ENCODE measurements around the gene RALGAPA2.

Gene RALGAPA2

DNA sequence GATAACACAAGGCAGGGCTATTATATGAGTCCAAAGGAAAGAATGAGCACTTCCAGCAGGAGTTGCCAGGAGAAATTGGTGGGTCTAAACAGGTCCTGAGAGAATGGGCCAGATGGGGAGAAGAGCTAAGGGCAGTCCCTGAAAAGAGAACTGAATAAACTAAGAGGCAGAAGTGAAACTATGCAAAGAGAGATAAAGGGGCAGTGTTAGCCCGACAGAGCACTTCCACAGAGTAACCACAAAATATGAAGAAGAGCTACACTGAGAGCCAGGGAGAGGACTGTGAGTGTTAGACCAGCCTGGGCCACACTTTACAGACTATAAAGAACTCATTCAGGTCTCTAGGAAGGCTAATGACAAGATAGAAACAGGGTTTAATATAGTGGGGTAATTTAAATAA lies 43.8 kb downstream of the RALGAPA2 start:
- Histone ChIP-seq H3K36me3 (ENCODE audit: control insufficient read depth, insufficient read depth, low read length) (no peaks in the 10 kb centered on the region), H3K4me3 (ENCODE audit: low read length) (no peak overlapping the region), H3K9ac (ENCODE audit: low read length) (no peak overlapping the region), H3K4me1 (ENCODE audit: control insufficient read depth, insufficient read depth, low read length) (peaks cover 12% of the 10 kb centered on the region), H3K27me3 (ENCODE audit: control insufficient read depth, insufficient read depth, low read length) (no peaks in the 10 kb centered on the region), H3K9me3 (ENCODE audit: control insufficient read depth, low read length) (no peaks in the 10 kb centered on the region)

DNA sequence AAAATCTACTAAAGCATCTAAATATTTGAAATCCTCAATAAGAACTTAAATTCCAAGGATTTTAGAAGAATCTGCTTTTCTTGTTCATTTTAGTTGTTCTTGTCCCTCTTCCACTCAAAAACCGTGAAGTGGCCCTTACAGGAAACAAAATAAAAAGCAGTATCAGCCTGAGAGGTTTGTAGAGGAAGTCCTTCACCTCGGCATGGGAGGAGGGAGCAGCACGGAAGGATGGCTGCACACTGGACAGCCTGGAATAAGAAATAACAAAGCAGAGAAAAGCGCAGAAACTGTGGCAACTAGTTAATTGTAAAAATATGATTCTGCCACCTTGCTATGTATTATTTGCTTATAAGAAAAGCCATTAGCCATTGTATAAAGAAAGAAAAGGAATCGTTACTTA lies 46.1 kb downstream of the RALGAPA2 start:
- H3K27me3 ChIP-seq (ENCODE audit: control insufficient read depth, insufficient read depth, low read length) = no peaks in the 10 kb centered on the region
- H3K9ac ChIP-seq (ENCODE audit: low read length) = no peak overlapping the region
- H3K36me3 ChIP-seq (ENCODE audit: control insufficient read depth, insufficient read depth, low read length) = no peaks in the 10 kb centered on the region
- H3K9me3 ChIP-seq (ENCODE audit: control insufficient read depth, low read length) = no peaks in the 10 kb centered on the region
- H3K4me1 ChIP-seq (ENCODE audit: control insufficient read depth, insufficient read depth, low read length) = peaks cover 12% of the 10 kb centered on the region
- H3K4me3 ChIP-seq (ENCODE audit: low read length) = no peak overlapping the region

DNA sequence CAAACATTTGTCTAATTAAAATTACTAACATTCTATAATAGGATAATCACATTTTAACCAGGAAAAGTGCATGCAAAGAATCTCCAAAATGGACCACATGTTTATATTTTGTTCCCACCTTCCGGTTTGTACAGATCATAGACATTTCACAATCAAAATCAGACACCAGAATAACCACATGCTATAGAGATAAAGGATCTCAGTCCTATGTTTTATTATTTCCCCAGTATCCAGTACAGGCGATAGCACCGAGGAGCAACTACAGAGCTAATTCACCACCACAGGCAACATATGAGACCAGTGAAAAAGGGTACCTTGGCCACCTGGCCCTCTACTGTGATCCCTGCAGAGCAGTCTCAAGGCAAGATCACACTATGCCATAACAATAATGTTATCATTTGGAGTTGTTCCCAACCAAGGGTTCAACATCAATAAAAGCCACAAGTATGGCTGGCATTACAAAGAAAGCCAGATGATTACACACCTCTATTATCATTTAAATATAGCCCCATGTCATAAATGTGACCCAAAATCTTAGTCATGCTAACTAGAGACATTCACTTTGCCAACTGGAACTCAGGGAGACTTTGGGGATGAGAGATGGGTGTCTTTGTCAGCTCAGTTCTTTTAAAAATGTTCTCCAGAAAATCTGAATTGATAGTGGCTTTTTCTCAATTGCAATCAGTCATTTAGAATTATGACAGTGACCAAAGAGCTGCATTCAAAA lies 46.7 kb downstream of the RALGAPA2 start:
- Histone ChIP-seq H3K4me3 (ENCODE audit: low read length) (no peak overlapping the region), H3K9me3 (ENCODE audit: control insufficient read depth, low read length) (no peaks in the 10 kb centered on the region)

DNA sequence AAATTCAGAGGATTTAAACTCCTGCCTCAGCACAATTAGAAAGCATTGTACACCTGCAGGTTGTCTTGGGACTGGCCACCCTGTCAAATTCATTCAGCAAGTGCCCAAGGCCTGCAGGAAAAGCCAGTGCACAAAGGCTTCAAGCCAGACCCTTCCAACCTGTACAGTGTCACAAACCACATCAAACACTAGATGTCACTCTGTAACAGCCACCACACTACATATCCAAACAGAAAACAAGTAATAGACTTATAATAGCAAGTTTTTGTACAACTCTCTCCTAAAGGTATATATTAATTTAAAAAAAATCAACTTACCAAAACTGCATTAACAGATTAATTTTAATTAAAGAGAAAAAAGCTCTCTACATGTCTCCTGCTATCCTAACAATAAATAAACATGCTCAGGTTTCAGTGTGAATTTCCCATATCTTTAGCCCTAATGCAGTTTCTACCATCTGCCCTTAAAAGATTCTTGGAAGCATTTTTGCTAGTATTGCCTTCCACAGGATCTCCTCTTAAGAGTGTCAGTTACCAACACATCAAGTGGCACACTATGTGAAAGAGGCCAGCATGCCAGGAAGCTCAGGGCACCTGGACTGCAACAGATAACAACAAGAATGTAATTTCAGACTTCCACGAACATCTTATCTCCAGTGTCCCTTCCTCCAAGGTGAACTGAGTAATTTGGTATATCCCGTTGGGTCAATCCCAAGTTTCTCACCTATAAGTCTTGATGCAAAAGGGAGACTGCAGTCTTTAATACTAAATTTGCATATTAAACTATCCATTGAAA lies 47.5 kb downstream of the RALGAPA2 start:
- Histone ChIP-seq H3K4me1 (ENCODE audit: control insufficient read depth, insufficient read depth, low read length) (peaks cover 12% of the 10 kb centered on the region), H3K27me3 (ENCODE audit: control insufficient read depth, insufficient read depth, low read length) (no peaks in the 10 kb centered on the region), H3K9me3 (ENCODE audit: control insufficient read depth, low read length) (no peaks in the 10 kb centered on the region)

More for the DNA sequence above, 46.7 kb downstream of the RALGAPA2 start:
- Histone ChIP-seq H3K4me1 (ENCODE audit: control insufficient read depth, insufficient read depth, low read length) (peaks cover 12% of the 10 kb centered on the region), H3K36me3 (ENCODE audit: control insufficient read depth, insufficient read depth, low read length) (no peaks in the 10 kb centered on the region), H3K9ac (ENCODE audit: low read length) (no peak overlapping the region), H3K27me3 (ENCODE audit: control insufficient read depth, insufficient read depth, low read length) (no peaks in the 10 kb centered on the region)

DNA sequence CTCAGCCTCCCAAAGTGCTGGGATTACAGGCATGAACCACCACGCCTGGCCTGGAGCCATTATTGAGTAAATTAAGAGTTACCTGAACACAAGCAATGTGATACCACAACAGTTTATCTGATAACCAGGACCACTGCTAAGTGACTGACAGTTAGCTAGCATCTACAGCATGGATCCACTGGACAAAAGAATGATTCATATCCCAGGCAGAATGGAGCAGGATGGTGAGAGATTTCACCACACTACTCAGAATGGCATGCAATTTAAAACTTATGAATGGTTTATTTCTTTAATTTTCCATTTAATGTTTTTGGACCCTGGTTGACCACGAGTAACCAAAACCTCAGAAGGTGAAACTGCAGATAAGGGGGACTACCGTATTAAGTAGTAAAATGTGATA lies 48.6 kb downstream of the RALGAPA2 start:
- H3K36me3 ChIP-seq (ENCODE audit: control insufficient read depth, insufficient read depth, low read length) = no peaks in the 10 kb centered on the region
- no peak overlapping the region for H3K9ac ChIP-seq (ENCODE audit: low read length)
- no peaks in the 10 kb centered on the region for H3K27me3 ChIP-seq (ENCODE audit: control insufficient read depth, insufficient read depth, low read length)
- no peak overlapping the region for H3K4me3 ChIP-seq (ENCODE audit: low read length)
- H3K4me1 ChIP-seq (ENCODE audit: control insufficient read depth, insufficient read depth, low read length) = peaks cover 12% of the 10 kb centered on the region
- no peaks in the 10 kb centered on the region for H3K9me3 ChIP-seq (ENCODE audit: control insufficient read depth, low read length)

More for the DNA sequence above, 47.5 kb downstream of the RALGAPA2 start:
- Histone ChIP-seq H3K36me3 (ENCODE audit: control insufficient read depth, insufficient read depth, low read length) (no peaks in the 10 kb centered on the region), H3K9ac (ENCODE audit: low read length) (no peak overlapping the region), H3K4me3 (ENCODE audit: low read length) (no peak overlapping the region)

DNA sequence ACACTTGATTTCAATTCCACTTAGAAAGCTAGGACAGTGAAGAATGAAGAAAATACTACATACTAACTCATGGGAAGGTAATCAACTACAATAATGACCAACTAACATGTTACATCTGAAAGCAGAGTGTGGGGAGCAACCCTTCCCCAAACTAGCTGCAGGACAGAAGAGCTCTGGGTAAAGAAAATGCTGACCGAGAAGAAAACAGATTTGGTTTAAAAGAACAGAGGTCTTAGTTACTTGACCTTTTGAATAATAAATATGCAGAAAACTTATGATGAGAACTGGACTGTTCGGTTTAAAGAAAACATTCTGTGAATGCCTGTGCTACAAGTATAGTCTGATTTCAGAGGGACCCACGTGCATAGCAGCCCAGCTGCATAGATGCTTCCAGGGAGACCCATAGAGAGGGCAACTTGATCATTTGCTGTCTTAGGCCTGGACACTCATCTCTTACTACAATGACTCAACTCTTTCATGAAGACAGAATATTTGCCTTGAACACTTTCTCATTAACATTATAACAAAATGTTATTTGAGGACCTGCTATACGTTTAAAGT lies 53.5 kb downstream of the RALGAPA2 start:
- no peaks in the 10 kb centered on the region for H3K27me3 ChIP-seq (ENCODE audit: control insufficient read depth, insufficient read depth, low read length)
- H3K9ac ChIP-seq (ENCODE audit: low read length) = no peak overlapping the region
- H3K4me3 ChIP-seq (ENCODE audit: low read length) = no peak overlapping the region
- no peaks in the 10 kb centered on the region for H3K36me3 ChIP-seq (ENCODE audit: control insufficient read depth, insufficient read depth, low read length)
- H3K4me1 ChIP-seq (ENCODE audit: control insufficient read depth, insufficient read depth, low read length) = no peaks in the 10 kb centered on the region
- H3K9me3 ChIP-seq (ENCODE audit: control insufficient read depth, low read length) = no peaks in the 10 kb centered on the region

DNA sequence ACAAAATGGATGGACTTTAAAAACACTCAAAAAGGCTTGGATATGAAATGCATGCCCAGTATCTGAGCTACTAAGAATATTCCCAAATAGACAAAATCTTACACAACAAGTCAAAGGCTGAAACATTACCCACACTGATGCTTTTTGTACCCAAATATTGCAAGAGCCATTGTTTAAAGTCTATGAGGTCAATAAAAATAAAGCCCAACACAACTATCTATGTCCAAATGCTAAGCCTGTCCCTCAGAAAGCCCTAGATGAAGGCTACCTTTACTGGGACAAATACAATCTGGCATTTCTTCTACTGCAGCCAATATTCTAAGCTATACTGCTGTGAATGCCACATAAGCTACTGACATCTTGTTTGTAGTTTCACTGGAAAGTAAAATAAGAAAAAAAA lies 54.3 kb downstream of the RALGAPA2 start:
- Histone ChIP-seq H3K9ac (ENCODE audit: low read length) (no peak overlapping the region), H3K4me1 (ENCODE audit: control insufficient read depth, insufficient read depth, low read length) (no peaks in the 10 kb centered on the region), H3K36me3 (ENCODE audit: control insufficient read depth, insufficient read depth, low read length) (no peaks in the 10 kb centered on the region), H3K27me3 (ENCODE audit: control insufficient read depth, insufficient read depth, low read length) (no peaks in the 10 kb centered on the region), H3K9me3 (ENCODE audit: control insufficient read depth, low read length) (no peaks in the 10 kb centered on the region), H3K4me3 (ENCODE audit: low read length) (no peak overlapping the region)

DNA sequence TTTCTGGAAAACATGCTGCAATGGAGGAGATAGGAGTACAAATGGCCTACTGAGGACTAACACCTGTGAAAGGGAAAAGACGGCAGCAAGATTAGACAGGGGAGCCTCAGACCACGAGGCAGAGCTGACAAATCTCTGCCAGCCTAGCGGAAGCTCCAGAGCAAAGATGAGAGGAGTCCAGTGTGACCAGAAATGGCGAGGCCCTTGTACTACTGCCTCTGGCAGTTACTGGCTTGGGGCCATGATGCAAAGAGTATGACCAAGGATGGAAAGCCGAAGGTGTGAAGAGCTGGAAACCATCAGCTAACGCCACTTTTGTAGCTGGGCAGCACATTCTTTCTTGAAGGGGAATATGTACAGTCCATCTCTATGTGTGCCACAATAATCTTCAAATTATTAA lies 55.4 kb downstream of the RALGAPA2 start:
- no peaks in the 10 kb centered on the region for H3K27me3 ChIP-seq (ENCODE audit: control insufficient read depth, insufficient read depth, low read length)
- H3K4me3 ChIP-seq (ENCODE audit: low read length) = no peak overlapping the region
- H3K9ac ChIP-seq (ENCODE audit: low read length) = no peak overlapping the region
- H3K36me3 ChIP-seq (ENCODE audit: control insufficient read depth, insufficient read depth, low read length) = no peaks in the 10 kb centered on the region
- no peaks in the 10 kb centered on the region for H3K4me1 ChIP-seq (ENCODE audit: control insufficient read depth, insufficient read depth, low read length)
- H3K9me3 ChIP-seq (ENCODE audit: control insufficient read depth, low read length) = no peaks in the 10 kb centered on the region

DNA sequence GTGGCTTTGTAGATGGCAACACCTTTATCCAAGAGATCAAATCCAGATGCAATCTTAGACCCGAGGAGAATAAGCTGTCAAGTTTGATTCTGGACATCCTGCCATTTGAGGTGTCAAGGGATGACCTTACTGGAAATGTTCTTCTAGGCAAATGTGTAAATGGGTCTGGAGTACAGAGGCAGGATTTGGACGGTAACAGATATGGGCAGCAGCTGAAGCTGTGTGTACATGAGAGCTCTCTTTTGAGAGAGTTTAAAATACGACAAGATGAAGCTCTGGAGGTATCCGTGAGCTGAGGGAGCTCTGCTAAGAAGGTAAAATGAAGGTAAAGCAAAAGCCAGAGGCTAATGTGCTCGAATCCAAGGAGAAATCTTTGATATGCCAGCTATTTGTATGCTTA lies 56.6 kb downstream of the RALGAPA2 start:
- Histone ChIP-seq H3K9ac (ENCODE audit: low read length) (no peak overlapping the region), H3K4me1 (ENCODE audit: control insufficient read depth, insufficient read depth, low read length) (no peaks in the 10 kb centered on the region), H3K9me3 (ENCODE audit: control insufficient read depth, low read length) (no peaks in the 10 kb centered on the region), H3K27me3 (ENCODE audit: control insufficient read depth, insufficient read depth, low read length) (no peaks in the 10 kb centered on the region), H3K36me3 (ENCODE audit: control insufficient read depth, insufficient read depth, low read length) (no peaks in the 10 kb centered on the region), H3K4me3 (ENCODE audit: low read length) (no peak overlapping the region)

DNA sequence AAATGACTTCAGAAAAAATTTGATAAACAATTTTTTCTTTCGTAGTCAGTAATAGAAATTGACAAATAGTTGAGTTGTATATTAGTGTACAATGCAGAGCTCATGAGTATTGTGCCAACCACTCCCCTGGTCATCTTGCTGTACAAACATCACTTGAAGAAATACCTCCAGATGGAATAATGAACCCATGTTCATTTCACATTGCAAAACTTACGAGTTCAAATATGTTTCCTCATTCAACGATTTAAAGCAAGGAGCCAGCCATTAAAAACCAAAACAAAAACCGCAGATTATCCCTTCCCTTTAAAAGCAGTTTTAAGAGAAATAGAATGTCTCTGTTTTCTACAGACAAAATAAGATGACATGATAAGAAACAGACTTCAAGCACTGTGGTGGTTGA lies 62.5 kb downstream of the RALGAPA2 start:
- Histone ChIP-seq H3K9me3 (ENCODE audit: control insufficient read depth, low read length) (no peaks in the 10 kb centered on the region), H3K36me3 (ENCODE audit: control insufficient read depth, insufficient read depth, low read length) (no peaks in the 10 kb centered on the region), H3K9ac (ENCODE audit: low read length) (no peak overlapping the region), H3K27me3 (ENCODE audit: control insufficient read depth, insufficient read depth, low read length) (no peaks in the 10 kb centered on the region), H3K4me1 (ENCODE audit: control insufficient read depth, insufficient read depth, low read length) (no peaks in the 10 kb centered on the region), H3K4me3 (ENCODE audit: low read length) (no peak overlapping the region)

DNA sequence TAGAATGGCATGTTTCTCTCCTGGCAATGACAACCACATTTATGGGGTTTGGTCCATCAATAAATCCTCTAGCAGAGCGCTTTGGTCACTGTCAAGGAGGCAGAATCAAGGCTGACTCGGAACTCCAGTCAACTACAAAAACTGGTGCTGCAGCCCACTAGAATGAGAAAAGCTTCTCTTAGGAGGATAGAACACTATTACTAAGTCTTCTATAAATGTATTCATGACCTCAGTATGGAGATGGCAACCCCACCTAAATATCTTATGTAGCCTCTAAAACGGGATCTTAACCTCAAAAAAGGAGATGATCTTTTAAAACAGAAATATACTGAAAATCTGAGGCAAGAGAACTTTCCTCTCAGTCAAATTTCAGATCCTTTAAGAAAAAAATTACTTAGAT lies 68.5 kb downstream of the RALGAPA2 start:
- no peaks in the 10 kb centered on the region for H3K9me3 ChIP-seq (ENCODE audit: control insufficient read depth, low read length)
- H3K4me3 ChIP-seq (ENCODE audit: low read length) = no peak overlapping the region
- no peak overlapping the region for H3K9ac ChIP-seq (ENCODE audit: low read length)
- no peaks in the 10 kb centered on the region for H3K4me1 ChIP-seq (ENCODE audit: control insufficient read depth, insufficient read depth, low read length)
- no peaks in the 10 kb centered on the region for H3K36me3 ChIP-seq (ENCODE audit: control insufficient read depth, insufficient read depth, low read length)
- no peaks in the 10 kb centered on the region for H3K27me3 ChIP-seq (ENCODE audit: control insufficient read depth, insufficient read depth, low read length)

DNA sequence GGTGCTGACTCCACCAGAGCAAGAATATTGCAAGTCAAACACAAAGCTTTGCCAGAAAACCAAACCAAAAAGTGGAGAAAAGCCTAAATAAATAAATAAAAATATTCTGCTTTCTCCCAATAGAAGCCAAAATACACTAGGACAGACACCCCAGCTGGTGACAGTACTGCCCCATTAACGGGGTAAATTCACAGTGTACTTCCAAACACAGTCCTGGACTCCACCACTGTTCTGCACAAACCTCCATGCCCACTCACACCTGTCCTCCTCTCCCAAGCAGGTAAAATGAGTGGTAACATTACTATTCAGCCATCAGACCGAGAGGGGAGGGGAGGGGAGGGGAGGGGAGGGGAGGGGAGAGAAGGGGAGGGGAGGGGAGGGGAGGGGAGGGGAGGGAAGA lies 70.7 kb downstream of the RALGAPA2 start:
- Histone ChIP-seq H3K27me3 (ENCODE audit: control insufficient read depth, insufficient read depth, low read length) (no peaks in the 10 kb centered on the region), H3K4me1 (ENCODE audit: control insufficient read depth, insufficient read depth, low read length) (no peaks in the 10 kb centered on the region), H3K4me3 (ENCODE audit: low read length) (no peak overlapping the region), H3K9ac (ENCODE audit: low read length) (no peak overlapping the region), H3K9me3 (ENCODE audit: control insufficient read depth, low read length) (no peaks in the 10 kb centered on the region), H3K36me3 (ENCODE audit: control insufficient read depth, insufficient read depth, low read length) (no peaks in the 10 kb centered on the region)

Measured in mucosa of stomach (tissue), 1 donor.